Measurements from ENCODE around the gene GABRD. TPM values are rescaled to one million over a fixed set of nuclear protein-coding genes. Genes with fewer than 3 reads are reported as not detected.

Gene GABRD
- total RNA-seq, 2 donors from 2014 or later, result not detected

DNA sequence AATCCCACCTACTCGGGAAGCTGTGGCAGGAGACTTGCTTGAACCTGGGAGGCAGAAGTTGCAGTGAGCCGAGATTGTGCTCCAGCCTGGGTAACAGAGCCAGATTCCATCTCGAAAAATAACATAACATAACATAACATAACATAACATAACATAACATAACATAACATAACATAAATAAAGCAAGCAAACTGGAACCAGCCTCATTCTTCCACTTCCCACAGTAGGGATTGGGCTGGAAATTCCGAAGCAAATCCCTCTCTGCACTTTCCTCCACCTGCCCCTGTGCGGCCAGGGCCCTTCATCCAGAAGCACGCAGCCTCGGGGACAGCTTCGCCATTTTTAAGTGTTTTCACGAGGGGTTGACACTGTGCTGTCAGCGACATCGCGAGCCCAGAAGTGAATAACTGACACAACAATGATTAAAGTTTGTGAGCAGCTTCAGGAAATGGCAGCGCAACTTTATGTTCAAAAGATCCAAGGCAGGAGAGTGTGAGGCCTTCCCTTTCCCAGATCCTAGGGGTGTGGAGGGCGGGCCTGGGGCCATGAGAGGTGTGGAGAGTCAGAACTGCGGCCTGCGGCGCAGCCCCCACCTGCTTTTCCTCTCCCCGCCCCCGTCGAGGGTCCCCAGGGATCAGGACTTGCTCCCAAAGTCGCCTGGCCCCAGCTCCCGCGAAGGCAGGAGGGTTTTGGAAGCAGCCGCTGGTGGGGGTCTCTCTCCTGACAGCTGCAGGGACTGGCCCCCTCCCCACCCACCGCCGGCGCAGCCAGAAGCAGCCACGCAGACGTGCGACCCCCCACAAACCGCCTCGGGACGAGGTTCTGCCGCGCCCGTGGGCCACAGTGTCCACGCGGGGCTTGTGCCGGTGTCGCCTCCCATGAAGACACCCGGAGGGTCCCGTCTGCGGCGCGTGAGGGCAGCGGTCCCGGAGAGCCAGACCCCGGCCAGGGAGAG, 651 bp upstream of the GABRD start:
- peak overlapping the region; percentile 49 for H3K4me3 Mint-ChIP-seq

DNA sequence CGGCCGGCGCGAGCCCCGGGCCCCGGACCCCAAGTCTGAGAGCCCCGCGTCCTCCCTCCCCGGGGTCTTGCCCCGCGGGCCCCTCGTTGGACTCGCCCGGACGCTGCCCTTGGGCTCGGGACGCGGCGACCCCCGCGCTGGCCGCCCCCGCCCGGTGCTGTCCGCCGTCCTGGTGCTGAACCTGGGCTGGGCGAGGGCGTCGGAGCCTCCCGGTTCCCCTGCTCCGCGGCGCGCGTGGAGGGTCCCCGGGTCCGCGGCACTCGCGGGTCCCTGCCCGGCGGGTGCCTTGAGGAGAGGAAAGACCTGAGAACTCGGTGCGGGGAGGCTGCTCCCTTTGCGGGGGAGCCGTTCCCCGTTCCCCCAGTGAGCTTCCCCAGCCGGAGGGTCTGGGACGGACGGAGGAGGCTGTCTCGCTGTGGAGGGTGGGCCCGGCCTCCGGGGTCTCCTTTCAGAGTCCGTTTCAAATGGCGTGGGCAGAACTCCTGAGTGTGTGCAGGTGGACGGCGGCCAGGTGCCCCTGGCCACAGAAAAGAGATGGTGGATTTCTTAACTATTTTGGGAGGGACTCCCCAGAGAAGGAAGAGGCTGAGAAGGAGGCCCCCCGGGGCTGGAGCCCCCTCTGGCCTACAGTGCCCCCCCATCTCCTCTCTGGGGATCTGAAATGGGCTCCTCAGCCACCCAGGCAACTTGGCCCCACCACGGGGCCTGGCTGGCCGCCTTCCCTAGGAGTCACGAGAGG, 595 bp downstream of the GABRD start:
- WGBS, 2 experiments (ENCODE audit: insufficient coverage in 1 of 2, insufficient read length in 1 of 2), result 17 to 23% methylated on average over 14 to 61 of the region's 61 CpGs
- DNase-seq, result peak; percentile 84
- no peaks in the 10 kb centered on the region for H3K36me3 ChIP-seq (ENCODE audit: control insufficient read depth, insufficient read depth, low read length)
- peaks cover 42% of the 10 kb centered on the region for H3K27me3 Mint-ChIP-seq (ENCODE audit: insufficient read depth)
- no peak overlapping the region for H3K4me3 ChIP-seq (ENCODE audit: low read length)
- H3K4me3 Mint-ChIP-seq, result no peak overlapping the region
- H3K9me3 ChIP-seq (ENCODE audit: control insufficient read depth, low read length), result no peaks in the 10 kb centered on the region
- TF ChIP-seq, protein P1, sequence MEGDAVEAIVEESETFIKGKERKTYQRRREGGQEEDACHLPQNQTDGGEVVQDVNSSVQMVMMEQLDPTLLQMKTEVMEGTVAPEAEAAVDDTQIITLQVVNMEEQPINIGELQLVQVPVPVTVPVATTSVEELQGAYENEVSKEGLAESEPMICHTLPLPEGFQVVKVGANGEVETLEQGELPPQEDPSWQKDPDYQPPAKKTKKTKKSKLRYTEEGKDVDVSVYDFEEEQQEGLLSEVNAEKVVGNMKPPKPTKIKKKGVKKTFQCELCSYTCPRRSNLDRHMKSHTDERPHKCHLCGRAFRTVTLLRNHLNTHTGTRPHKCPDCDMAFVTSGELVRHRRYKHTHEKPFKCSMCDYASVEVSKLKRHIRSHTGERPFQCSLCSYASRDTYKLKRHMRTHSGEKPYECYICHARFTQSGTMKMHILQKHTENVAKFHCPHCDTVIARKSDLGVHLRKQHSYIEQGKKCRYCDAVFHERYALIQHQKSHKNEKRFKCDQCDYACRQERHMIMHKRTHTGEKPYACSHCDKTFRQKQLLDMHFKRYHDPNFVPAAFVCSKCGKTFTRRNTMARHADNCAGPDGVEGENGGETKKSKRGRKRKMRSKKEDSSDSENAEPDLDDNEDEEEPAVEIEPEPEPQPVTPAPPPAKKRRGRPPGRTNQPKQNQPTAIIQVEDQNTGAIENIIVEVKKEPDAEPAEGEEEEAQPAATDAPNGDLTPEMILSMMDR (conservative IDR thresholded peaks at IDR 0.05), result no peak
- peaks cover 50% of the 10 kb centered on the region for H3K27me3 ChIP-seq (ENCODE audit: control insufficient read depth, insufficient read depth, low read length, poor library complexity, severe bottlenecking)
- no peaks in the 10 kb centered on the region for H3K4me1 Mint-ChIP-seq
- H3K9me3 Mint-ChIP-seq, result no peaks in the 10 kb centered on the region
- no peak overlapping the region for H3K9ac ChIP-seq (ENCODE audit: extremely low read depth, low read length, poor library complexity, severe bottlenecking)
- no peak overlapping the region for H3K27ac Mint-ChIP-seq
- no peaks in the 10 kb centered on the region for H3K36me3 Mint-ChIP-seq (ENCODE audit: low read depth)
- no peak overlapping the region for H3K27ac ChIP-seq (ENCODE audit: low read depth, low read length)
- H3K4me1 ChIP-seq (ENCODE audit: control insufficient read depth, insufficient read depth, low read length), result no peaks in the 10 kb centered on the region

More for the DNA sequence above, 651 bp upstream of the GABRD start:
- Histone ChIP-seq H3K4me1 (ENCODE audit: control insufficient read depth, insufficient read depth, low read length) (no peaks in the 10 kb centered on the region), H3K27me3 (ENCODE audit: control insufficient read depth, insufficient read depth, low read length, poor library complexity, severe bottlenecking) (peaks cover 50% of the 10 kb centered on the region), H3K9me3 (ENCODE audit: control insufficient read depth, low read length) (no peaks in the 10 kb centered on the region), H3K4me3 (ENCODE audit: low read length) (no peak overlapping the region), H3K36me3 (ENCODE audit: control insufficient read depth, insufficient read depth, low read length) (no peaks in the 10 kb centered on the region), H3K9ac (ENCODE audit: extremely low read depth, low read length, poor library complexity, severe bottlenecking) (no peak overlapping the region), H3K27ac (ENCODE audit: low read depth, low read length) (no peak overlapping the region)
- Mint-ChIP-seq H3K27me3 (ENCODE audit: insufficient read depth) (peaks cover 42% of the 10 kb centered on the region), H3K4me1 (no peaks in the 10 kb centered on the region), H3K9me3 (no peaks in the 10 kb centered on the region), H3K36me3 (ENCODE audit: low read depth) (no peaks in the 10 kb centered on the region), H3K27ac (no peak overlapping the region)
- WGBS, 2 experiments (ENCODE audit: insufficient coverage in 1 of 2, insufficient read length in 1 of 2), result 32 to 45% methylated on average over 21 to 47 of the region's 48 CpGs
- DNase-seq, result peak; percentile 64
- TF ChIP-seq, protein P1 (conservative IDR thresholded peaks at IDR 0.05), result no peak

DNA sequence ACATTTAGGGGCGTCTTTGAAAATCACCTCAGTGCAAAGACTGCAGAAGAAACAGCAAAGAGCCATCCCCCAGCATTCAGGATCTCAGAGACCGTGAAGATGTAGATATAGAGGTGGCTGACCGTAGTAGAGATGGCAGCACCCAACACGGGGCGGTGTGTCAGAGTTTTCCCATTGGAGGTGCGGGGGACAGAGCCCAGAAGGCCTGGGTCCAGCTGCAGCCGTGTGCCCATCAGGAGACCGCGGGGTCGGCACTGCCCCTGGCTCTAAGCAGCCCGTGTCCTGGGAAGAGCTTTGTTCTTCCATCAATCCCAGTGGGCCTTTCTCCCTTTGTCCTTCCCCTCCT, 1.1 kb downstream of the GABRD start:
- Histone ChIP-seq H3K27ac (ENCODE audit: low read depth, low read length) (no peak overlapping the region), H3K4me3 (ENCODE audit: low read length) (no peak overlapping the region), H3K27me3 (ENCODE audit: control insufficient read depth, insufficient read depth, low read length, poor library complexity, severe bottlenecking) (peaks cover 48% of the 10 kb centered on the region), H3K36me3 (ENCODE audit: control insufficient read depth, insufficient read depth, low read length) (no peaks in the 10 kb centered on the region), H3K9ac (ENCODE audit: extremely low read depth, low read length, poor library complexity, severe bottlenecking) (no peak overlapping the region), H3K4me1 (ENCODE audit: control insufficient read depth, insufficient read depth, low read length) (no peaks in the 10 kb centered on the region), H3K9me3 (ENCODE audit: control insufficient read depth, low read length) (no peaks in the 10 kb centered on the region)
- TF ChIP-seq, protein P1 (conservative IDR thresholded peaks at IDR 0.05), result no peak
- 80 to 90% methylated on average over 8 to 11 of the region's 11 CpGs for WGBS, 2 experiments (ENCODE audit: insufficient coverage in 1 of 2, insufficient read length in 1 of 2)
- DNase-seq, result no peak
- Mint-ChIP-seq H3K4me3 (no peak overlapping the region), H3K36me3 (ENCODE audit: low read depth) (no peaks in the 10 kb centered on the region), H3K4me1 (no peaks in the 10 kb centered on the region), H3K9me3 (no peaks in the 10 kb centered on the region), H3K27me3 (ENCODE audit: insufficient read depth) (peaks cover 42% of the 10 kb centered on the region), H3K27ac (no peak overlapping the region)

Data from endodermal cell (in vitro differentiated cells).